NT2/D1 (cell line): ENCODE results near the gene RAD9A.

Source experiments
- SUZ12 ChIP-seq: IDR thresholded peaks from 2 replicates; pipeline ENCODE4 v1.6.1; 2011; ENCODE audit not compliant: insufficient read length, insufficient read depth; ENCODE audit errors: extremely low read depth
- ZNF274 ChIP-seq: IDR thresholded peaks from 2 replicates; pipeline ENCODE4 v1.6.1; 2011; ENCODE audit warnings: mild to moderate bottlenecking, low read depth, low read length

DNA sequence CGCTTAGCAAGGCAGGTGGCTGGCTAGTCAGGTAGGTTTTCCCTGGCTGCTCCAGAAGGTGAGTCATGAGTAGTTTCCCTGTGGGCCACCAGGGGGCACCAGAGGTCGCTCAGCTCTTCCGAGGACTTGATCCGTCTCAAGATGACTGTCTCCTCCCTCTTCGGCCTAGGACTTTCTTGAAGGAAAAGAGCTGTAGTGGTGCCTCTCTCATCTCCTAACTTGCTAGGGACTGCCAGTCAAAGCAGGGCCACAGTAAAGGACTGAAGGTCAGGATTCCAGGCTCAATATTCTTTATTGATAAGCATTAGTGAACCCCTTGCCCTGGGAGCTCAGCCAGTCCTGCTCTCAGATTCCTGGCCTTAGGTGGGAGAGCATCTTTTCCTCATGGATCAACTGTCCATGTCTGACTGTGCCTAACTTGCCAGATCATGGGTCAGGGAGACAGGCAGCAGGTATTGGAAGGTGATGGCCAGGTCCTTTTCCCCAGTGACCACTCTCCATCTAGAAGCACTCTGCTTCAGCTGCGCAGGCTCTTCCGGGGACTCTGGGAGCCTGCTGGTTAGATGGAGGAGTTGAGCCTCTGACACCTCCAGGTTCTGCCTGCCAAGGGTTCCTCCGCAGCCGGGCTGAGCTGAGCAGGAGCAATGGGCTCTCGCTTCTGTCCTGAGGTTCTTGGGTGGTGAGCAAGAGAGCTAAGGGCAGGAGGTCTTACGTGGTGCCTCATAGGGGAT lies 40.3 kb upstream of the RAD9A start:
- TF ChIP-seq SUZ12 (no peak), ZNF274 (no peak)
